Activated T-cell treated with anti-CD3 and anti-CD28 coated beads for 4 hours (primary cell): ENCODE data around the gene GRAP2.
"Not testable (repeated sequence)": the region's sequence is repeated elsewhere in the genome, so short reads cannot be mapped to it uniquely, and the experiment has no call there.

Source experiments
- DNase-seq: peaks from one replicate; pipeline ENCODE4 v3.0.0-alpha.2; 2020

Gene GRAP2

DNA sequence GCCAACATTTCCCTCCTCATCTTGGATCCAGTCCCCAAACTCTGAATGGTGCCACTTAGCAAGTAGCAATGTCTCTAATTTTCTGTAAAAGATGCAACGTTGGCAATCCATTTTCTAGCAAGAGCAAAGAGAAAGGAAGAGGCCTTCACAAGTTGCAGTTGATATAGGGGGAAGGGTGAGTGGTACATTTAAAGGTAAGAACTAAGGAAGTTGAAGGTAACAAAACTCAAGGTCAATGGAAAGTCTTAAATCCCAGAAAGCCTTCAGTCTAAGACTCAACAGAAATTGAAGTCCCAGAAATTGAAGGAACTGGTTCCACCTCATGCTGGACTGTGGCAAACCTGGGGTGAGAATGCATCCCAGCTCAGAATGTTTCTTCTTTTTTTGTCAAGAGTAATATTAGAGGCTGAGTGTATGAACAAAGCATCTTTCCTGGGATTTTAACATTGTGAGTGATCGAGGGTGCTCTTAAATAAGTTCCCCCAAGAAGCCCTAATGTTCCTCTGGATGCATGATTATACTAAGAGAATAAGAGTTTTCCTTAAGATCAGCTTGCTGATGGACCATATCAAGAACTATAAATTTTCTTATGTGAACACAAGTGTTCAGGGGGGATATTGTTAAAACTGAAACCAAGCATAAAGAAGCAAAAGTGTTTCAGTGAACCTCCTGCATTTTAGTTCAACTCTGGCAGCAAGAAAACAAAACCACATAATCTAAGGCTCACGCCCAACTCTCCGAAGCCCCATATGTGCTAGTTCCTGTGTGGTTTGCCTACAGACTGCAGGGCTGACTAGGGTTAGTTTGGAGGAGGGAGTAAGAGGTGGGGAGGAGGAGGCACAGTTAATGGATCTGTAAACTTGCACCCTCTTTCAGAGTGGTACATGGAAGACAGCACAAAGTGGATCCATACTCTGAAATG, at the start of gene GRAP2:
TSS of gene GRAP2 (plus strand) at position 779 of the 922 bp plus-strand sequence. CDS start 46,023 bp downstream, outside the sequence.
- DNase-seq, result peak; percentile 50

DNA sequence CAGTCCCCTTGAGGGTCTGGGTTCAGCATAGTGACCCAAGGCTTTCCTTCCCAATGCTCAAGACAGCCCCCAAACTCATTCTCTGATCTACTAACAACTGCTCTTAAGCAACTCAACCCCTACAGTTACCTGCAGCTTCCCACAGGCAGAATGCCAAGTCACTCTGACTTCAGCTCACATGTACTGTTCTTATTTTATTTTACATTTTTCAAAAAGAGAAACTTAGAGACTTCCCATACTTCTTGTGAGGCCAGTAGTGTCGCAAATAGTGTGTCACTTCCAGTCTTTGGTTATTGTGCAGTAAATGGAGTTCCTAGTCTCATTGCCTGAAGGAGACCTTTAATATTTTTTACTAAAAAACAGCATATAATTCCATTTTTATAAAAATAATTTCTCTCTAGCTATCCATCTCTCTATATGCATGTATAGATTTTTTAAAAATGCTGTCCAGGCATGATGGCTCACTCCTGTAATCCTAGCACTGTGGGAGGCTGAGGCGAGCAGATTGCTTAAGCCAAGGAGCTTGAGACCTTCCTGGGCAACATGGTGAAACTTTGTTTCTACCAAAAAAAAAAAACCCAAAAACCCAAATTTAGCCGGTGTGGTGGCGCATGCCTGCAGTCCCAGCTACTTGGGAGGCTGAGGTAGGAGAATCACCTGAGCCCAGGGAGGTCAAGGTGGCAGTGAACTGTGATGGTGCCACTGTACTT, 49.1 kb upstream of the GRAP2 start:
- DNase-seq, result no peak

DNA sequence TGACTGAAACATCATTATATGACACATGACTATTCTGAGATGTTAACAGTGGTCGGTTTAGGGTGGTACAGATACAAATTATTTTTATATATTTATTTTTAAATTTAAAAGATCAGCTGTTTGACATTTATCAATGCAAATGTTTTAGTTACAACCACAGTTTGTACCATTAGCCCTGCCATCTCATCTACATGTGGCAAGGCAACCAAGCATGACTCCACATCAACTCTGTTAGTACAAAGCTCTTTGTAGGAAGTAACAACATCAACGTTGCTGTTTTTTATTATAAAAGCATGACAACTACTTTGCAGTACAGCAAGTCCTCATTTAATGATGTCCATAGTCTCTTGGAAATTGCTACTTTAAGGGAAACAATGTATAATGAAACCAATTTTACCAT, 48.1 kb upstream of the GRAP2 start:
- DNase-seq, result no peak

DNA sequence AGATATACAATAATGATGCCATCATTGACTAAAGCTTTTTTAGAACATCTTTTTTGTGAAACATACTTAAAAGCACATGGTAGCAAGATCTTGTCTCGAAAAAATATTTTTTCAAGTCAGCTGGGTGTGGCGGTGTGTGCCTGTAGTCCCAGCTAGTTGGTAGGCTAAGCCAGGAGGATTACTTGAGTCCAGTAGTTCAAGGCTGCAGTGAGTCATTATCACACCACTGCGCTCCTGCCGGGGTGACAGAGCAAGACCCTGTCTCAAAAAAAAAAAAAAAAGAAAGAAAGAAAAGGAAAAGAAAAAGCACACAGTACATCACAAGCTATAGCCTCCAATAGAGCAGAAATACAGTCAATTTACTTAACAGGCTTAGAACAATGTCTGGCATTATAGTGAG, 44.3 kb upstream of the GRAP2 start:
- DNase-seq, result no peak

DNA sequence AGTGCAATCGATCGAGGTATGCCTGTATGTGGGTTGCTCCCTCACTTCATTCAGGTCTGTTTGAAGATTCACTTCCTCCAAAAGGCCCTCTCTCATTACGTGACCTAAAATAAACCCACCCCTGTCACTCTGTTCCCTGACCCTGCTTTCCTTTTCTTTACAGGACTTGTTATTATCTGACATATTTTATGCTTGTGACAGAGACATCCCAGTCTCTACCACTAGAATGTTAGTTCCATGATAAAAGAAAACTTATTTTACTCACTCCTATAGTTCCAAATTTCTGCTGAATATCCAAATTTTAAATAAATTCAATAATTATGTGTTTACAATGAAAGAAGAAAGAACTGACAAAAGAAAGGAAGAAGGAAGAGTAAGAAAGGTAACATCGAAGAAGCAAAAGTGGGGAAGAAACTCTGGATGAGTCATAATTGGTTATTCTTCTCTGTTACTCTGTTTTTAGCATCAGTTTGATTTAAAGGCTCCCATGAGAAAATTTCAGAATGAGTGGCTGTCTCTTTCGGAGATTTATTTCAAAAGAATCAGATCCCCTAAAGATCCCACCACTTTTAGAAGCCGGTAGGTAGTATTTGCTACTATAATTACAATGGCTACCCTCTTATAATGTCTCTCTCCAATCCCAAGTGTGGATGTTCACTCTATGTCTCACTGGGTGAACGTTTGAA, 40.8 kb upstream of the GRAP2 start:
- no peak for DNase-seq

DNA sequence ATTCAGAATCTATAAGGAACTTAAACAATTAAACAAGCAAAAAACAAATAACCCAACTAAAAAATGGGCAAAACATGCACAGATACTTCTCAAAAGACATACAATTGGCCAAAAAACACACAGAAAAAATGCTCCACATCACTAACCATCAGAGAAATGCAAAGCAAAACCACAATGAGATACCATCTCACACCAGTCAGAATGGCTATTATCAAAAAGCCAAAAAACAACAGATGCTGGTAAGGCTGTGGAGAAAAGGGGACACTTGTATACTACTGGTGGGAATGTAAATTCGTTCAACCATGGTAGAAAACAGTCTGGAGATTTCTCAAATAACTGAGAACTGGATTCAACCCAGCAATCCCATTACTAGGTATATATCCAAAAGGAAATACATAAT, 32.1 kb upstream of the GRAP2 start:
- DNase-seq, result no peak

DNA sequence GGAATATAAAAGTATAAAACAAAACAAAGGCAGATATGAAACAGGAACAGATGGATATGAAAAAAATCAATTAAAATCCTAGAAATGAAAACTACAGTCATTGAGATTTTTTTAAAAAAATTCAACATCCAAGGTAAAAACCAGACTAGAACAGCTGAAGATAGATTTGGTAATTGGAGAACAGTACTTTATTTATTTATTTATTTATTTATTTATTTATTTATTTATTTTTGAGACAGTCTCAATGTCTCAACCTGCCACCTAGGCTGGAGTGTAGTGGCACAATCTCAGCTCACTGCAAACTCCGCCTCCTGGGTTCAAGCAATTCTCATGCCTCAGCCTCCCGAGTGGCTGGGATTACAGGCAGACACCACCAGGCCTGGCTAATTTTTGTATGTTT, 31.1 kb upstream of the GRAP2 start:
- DNase-seq, result not testable (repeated sequence)

DNA sequence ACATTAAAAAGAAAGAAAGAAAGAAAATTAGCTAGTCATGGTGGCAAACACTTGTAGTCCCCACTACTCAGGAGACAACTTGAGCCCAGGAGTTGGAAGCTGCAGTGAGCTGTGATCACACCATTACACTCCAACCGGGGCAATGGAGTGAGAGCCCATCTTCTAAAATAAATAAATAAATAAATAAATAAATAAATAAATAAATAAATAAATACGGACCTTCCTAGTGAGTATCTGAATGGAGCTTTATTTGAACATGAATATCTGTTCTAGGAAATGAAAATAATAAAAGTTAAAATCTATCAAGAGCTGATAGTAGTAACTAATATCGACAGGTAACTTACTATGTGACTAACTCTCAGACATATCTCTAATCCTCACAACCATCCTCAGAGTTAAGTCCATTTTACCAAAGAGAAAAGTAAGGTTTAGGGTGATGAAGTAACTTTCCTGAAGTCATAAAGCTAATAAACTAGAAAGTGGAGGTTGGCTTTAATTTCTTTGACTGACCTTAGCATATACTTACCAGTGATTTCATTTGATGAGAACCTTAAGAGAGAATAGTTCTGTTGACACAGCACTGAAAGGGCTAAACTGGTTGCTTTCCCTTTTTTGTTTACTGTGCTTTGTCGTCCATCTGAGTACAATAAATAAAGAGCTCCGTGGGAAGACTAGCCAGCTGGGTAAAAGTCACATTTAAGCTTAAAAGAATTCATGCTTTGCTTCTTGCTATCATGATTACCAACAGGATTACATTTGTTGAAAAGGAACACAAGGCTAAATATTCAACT, 29.7 kb upstream of the GRAP2 start:
- DNase-seq, result no peak

DNA sequence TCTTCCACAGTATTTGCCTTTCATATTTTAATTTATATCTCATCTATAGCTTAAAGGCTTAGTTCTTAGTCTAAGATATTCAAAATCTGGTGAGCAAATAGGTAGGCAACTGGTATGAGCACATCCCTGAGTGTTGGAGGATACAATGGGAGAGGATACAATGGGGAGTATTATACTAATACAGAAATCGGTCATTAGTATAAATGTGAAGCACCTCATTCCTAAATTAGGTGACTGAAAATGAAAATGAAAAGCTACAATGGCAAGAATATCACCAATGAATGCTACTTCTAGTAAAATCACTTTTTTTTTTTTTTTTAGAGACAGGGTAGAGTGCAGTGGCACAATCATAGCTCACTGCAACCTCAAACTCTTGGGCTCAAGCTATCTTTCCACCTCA, 28.3 kb upstream of the GRAP2 start:
- no peak for DNase-seq

DNA sequence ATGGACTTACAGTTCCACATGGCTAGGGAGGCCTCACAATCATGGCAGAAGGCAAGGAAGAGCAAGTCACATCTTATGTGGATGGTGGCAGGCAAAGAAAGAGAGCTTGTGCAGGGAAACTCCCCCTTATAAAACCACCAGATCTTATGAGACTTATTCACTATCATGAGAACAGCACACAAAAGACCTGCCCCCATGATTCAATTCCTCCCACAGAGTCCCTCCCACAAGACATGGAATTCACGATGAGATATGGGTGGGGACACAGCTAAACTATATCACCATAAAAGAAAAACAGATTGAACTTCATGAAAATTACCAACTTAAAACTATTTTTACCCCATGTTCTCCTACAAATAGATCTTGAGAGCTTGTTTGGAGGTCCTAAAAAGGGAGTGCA, 26.9 kb upstream of the GRAP2 start:
- DNase-seq, result peak; percentile 24

DNA sequence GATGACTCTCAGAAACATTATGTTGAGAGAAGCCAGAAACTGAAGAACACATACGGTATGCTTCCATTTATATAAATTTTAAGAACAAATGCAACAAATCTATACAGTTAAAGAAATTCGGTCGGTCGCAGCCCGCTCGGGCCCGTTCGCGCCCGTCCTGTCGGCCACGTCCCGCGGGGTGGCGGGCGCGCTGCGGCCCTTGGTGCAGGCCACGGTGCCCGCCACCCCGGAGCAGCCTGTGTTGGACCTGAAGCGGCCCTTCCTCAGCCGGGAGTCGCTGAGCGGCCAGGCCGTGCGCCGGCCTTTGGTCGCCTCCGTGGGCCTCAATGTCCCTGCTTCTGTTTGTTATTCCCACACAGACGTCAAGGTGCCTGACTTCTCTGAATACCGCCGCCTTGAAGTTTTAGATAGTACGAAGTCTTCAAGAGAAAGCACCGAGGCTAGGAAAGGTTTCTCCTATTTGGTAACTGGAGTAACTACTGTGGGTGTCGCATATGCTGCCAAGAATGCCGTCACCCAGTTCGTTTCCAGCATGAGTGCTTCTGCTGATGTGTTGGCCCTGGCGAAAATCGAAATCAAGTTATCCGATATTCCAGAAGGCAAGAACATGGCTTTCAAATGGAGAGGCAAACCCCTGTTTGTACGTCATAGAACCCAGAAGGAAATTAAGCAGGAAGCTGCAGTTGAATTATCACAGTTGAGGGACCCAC, 25.6 kb upstream of the GRAP2 start:
- not testable (repeated sequence) for DNase-seq

DNA sequence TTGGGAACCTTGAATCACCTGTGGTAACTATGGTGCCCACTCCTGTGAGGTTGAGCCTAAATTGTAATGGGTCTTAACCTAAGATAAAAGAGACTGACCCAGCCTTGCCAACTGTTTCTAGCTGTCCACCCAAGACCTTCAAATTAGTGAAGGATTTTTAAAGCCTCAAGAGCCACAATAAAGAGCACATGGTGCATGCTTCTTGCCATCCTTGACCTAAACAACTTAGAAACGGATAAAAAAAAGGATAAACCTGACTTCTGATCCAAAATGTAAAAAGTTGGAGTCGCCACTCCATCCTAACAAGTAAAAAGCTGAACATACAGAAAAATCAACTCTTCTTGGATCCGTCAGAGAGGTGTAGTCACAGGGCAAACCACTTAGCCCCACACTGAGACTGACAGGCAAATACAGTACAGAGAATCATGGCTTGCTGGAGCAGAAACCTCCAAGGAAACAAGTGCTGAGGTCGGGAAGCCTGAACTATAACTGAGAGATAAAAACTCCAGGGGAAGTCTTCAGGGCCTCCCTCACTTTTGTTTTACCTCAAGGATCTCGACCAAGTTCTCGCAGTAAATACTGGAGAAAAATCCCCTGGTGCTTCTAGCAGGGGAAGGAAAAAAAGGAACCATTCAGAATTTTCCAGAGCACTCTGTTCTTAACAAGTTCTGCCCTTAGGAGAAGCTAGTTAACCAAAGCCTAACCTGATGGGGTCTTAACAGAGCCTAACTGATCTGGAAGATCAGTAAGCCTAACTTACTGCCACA, 23.6 kb upstream of the GRAP2 start:
- DNase-seq, result no peak

DNA sequence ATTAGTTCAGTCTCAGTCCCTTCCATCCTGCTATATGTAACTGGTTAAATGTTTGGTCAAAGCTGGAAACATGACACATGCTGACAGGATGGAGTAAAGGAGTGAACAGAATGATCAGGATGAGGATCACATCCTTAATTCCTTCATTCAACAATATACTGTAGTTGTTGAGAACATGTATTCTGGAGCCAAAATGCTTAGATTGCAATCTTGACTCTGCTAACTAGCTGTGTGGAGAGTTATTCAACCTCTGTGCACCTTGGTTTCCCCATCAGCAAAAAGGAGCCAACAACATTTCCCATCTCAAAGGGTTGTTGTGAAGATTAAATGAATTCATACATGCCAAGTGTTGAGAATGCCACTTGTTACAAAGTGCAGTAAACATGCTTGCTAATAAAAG, 20.2 kb upstream of the GRAP2 start:
- no peak for DNase-seq

DNA sequence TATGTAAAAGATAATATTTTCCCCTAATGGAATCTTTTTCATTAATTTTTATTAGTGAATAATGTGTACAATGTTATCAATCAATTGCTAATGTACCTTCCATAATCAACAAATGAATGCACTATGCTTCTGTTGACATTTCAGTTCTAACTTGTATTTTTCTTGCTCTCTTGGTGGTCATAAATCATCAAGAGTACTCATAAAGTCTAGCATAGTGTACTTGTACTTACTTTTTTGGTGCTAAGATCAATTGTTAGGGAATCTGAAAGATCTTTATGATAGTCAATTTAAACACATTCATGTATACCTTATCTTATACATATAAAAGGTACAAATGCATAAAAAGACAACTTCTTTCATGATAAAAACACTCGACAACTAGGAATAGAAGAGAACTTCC, 17.8 kb upstream of the GRAP2 start:
- no peak for DNase-seq

DNA sequence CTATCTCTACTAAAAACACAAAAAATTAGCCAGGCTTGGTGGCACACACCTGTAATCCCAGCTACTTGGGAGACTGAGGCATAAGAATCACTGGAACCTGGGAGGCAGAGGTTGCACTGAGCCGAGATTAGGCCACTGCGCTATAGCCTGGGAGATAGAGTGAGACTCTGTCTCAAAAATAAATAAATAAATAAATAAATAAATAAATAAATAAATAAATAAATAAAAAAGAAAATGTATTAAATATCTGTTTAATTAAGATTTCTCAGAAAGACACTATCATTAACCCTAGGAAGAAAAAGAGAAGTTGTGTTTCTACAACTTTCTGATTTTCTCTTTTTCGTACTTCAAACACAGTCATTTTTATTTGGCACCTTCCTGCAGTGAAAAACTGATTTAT, 11.0 kb upstream of the GRAP2 start:
- not testable (repeated sequence) for DNase-seq

DNA sequence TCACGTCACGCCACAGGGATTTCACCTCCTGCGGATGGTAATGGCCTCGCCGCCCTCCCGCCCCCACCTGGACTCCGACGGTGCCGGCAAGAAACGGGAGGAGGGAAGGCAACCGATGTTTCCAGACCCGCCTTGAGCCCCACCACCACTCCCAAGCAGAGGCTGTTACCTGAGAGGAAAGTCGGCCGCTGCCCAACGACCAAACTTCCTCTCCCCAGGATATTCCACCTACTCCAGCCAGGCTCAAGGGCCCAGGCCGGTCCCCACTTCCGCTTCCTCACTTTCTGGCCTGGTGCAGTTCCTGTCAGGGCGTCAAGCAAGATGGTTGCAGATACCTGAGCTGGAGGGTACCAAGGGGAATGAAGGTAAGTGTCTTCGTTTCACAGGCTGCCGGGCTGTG, 7.4 kb upstream of the GRAP2 start, which contains the start of gene ENTHD1:
TSS of gene ENTHD1 (minus strand) at position 235 of the 400 bp plus-strand sequence. CDS start 6,012 bp downstream, outside the sequence.
- no peak for DNase-seq

DNA sequence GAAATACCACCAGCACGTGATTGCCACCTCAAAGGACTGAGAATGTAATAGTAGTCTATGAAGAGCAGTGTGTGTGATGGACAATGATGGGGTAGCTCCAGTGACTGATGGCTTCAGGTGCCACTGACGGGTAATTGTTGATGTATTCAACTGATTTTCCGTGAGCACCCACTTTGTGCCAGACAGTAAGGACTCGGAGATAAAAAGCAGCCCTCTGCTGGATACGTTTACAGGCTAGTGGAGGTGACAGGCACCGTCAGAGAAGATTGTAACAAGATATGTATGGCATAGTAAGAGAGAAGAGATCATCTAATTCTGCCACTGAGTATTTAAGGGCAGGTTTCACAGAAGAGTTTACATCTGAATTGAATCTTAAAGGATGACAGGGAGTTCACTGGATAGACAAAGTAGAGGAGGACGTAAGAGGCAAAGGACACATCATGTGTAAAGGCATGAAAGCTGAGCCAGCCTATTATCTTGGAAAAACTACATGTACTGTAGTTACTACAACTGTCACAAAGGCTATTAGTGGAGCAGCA, 6.3 kb upstream of the GRAP2 start:
- no peak for DNase-seq

DNA sequence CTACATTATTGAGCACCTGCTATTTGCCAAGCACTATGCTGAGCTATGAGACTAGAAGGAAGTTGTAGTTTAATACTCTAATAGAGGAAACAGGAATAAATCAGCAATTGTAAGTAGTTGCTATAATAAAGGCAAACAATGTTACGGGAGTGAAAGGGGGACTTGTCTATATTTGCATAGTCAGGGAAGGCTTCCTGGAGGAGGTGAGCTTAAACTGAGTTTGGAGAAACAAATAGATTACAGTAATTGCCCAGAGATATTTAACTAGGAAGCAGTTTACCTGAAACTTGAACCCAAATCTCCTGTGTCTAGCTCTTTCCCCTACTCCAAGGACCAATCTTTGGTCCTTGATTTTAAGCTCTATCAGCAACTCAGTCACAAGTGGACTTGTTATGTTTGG, 5.2 kb upstream of the GRAP2 start:
- DNase-seq, result no peak

DNA sequence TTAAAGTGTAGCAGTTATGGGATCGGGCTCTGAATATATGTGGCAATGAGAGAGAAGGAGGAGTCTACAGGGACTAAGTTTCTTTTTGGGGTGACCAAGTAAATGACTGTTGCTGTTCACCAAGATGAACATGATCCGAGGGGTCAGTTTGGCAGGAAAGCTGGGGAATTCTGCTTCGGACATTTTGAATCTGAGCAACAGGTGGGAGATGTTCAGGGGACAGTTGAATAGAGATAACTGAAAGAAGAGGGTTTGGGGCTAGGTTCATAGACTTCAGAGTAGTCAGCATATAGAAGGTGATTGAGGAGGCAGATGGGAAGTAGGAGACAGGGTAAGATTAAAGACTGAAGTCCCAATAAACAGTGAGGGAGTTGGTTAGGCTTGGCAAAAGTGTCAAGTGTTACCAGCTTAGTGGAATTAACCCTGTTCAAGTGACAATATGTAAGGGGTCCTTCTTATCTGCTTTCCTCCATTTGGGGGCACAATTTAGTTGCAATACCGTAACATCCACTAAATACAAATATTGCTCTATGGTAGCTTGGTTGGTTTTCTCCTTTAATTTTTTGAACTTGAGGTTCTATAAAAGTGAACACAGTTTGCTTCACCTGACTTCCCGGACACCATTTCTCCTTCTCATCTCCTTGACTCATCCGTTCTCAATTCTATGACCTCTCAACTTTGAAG, 4.4 kb upstream of the GRAP2 start:
- DNase-seq, result no peak

DNA sequence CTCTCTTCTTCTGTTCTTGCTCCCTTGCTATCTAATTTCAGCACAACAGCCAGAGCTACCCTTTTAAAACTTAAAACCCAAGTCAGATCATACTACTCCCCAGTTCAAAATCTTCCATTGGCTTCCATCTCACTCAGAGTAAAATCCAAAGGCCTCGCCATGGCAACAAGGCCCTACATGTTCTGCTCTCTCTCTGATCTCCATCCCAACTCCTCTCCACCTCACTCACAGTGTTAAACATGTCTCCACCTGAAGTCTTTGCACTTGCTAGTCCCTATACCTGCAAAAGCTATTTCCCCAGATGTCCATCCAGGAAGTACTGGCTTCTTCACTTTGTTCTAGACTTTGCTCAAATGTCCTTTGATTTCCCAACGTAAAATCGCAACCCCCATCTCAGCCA, 3.0 kb upstream of the GRAP2 start:
- no peak for DNase-seq
